Ecto neural progenitor cell (in vitro differentiated cells): ENCODE measurements around the gene SP100.
"Not testable (repeated sequence)": the region's sequence is repeated elsewhere in the genome, so short reads cannot be mapped to it uniquely, and the experiment has no call there.

Experiments
- DNase-seq: peaks from one replicate; pipeline ENCODE4 v3.0.0-alpha.2; 2018; ENCODE audit warnings: low spot score

Gene SP100

GRCh38 chr2:230459216-230459615 lies 43.2 kb downstream of the SP100 start:
- DNase-seq: no peak

- no peak for DNase-seq
Measured at GRCh38 chr2:230471074-230471473, 55.1 kb downstream of the SP100 start.

- no peak for DNase-seq
Measured at GRCh38 chr2:230472621-230473018, 56.6 kb downstream of the SP100 start.

- DNase-seq: no peak
Measured at GRCh38 chr2:230473378-230473777, 57.4 kb downstream of the SP100 start.

- no peak for DNase-seq
Measured at GRCh38 chr2:230475143-230475542, 59.1 kb downstream of the SP100 start.

GRCh38 chr2:230485801-230486341 lies 69.9 kb downstream of the SP100 start:
- DNase-seq: no peak

- not testable (repeated sequence) for DNase-seq
Measured at GRCh38 chr2:230491219-230491618, 75.2 kb downstream of the SP100 start.

- DNase-seq: no peak
Measured at GRCh38 chr2:230492107-230492506, 76.1 kb downstream of the SP100 start.

GRCh38 chr2:230494980-230495379 lies 79.0 kb downstream of the SP100 start:
- DNase-seq: no peak

- no peak for DNase-seq
Measured at GRCh38 chr2:230496891-230497290, 80.9 kb downstream of the SP100 start.

GRCh38 chr2:230498506-230499107 lies 82.6 kb downstream of the SP100 start:
- no peak for DNase-seq

GRCh38 chr2:230502593-230502992 lies 86.6 kb downstream of the SP100 start:
- DNase-seq: no peak

- DNase-seq: no peak
Measured at GRCh38 chr2:230503798-230504197, 87.8 kb downstream of the SP100 start.

GRCh38 chr2:230505162-230505561 lies 89.2 kb downstream of the SP100 start:
- DNase-seq: no peak

GRCh38 chr2:230512955-230513748 lies 97.2 kb downstream of the SP100 start:
- DNase-seq: no peak

- DNase-seq: no peak
Measured at GRCh38 chr2:230520061-230520874, 104.3 kb downstream of the SP100 start.

GRCh38 chr2:230520875-230521155 lies 104.8 kb downstream of the SP100 start:
- no peak for DNase-seq

- DNase-seq: no peak
Measured at GRCh38 chr2:230521386-230521785, 105.4 kb downstream of the SP100 start.

- no peak for DNase-seq
Measured at GRCh38 chr2:230525682-230526081, 109.7 kb downstream of the SP100 start.

GRCh38 chr2:230537531-230537976 lies 121.6 kb downstream of the SP100 start:
- no peak for DNase-seq

- no peak for DNase-seq
Measured at GRCh38 chr2:230540332-230540731, 124.3 kb downstream of the SP100 start.

- no peak for DNase-seq
Measured at GRCh38 chr2:230541934-230542380, 126.0 kb downstream of the SP100 start.

GRCh38 chr2:230542751-230543150 lies 126.8 kb downstream of the SP100 start:
- DNase-seq: no peak
